Suppressor macrophage (primary cell): ENCODE data around the gene BICD2.

Source experiments
- DNase-seq, 4 experiments: peaks; one replicate each; pipeline ENCODE4 v3.0.0-alpha.2; 2020 to 2022

The BICD2 gene

DNA sequence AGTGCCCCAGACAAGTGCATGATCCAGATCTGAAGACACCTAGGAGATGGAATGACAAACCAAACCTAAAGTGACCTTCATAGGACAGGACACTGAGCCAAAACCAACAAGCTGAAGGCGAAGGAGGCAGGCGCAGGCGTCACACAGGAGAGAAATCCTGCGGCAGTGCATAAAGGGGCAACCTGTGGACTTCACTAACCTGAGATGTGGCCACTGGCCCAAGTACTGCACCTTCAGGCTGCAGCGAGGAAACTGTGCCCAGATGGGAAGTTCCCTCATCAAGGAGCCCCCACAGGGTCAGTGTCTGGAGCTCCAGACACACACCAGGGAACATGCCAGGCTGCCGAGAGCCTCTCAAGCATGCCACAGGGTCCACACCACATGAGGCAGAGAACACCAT is 98.4 kb downstream of the BICD2 start:
- no peak for DNase-seq

DNA sequence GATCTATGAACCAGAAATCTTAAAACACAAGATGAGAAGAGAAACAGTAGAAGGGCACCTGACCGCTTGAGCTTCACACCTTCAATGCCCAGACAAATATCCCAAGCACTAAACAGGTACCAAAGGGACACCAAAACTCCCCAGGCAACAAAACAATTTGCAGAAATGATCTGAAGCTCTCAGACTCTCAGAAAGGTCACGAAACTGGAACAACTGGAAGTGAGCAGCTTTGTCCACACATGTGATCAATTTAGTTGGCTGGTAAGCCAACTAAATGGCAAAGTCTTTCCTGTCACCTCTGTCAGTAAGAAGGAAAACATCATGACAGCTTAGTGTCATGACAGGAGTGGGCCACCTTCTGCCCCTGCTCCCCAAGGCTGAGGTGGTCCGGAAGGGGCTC is 98.8 kb downstream of the BICD2 start:
- DNase-seq = no peak

DNA sequence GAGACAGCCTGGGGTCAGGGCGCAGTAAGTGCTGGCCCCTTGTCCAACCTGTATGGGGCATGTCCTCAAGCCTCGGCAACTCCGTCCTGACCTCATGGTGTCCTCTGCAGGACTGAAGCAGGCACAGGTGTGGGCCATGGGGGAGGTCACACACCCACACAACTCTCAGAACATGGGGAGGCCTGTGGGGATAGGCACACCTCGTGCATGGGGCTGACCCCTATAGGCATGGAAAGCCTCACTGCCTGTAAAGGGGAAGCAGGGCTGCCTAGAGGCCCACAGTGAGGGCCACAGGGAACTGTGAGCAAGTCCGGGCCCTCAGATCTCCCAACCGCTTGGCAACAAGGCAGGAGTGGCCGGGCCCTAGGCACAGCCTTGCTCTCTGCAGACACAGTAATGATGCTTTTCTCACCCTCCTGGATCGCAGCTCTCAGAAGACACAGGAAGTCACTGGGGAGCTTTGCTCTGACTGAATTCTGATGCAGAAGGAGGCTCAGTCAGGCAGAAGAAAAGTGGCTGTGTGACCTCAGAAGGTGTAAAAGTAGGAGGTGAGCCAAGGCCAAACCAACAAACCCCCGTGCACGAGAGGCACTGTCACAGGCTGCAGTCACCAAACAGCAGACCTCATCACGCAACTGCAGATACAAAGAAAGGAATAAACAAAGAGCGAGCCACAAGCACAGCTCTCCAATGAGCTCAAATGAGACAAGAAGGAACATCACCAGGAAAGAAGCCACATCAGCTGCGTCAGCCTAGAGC is 100.1 kb downstream of the BICD2 start:
- DNase-seq = no peak

DNA sequence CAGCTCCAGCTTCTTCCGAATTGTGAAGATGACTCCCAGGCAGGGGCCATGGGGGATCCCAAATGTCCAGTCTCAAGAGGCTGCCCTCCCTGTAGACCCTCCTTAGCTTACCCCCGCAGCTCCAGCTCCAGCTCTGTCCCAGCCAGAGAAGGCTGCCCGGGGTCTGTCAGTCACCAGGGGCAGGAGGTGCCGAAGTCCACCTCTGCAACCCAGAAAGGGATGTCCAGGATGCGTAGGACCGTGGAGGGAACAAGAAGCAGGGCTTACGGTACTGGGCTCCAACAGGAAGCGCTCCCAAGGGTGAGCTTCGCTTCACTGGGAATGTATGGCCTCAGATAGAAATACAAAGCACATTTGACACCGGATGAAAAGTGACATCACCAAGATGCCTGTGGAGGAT is 100.7 kb downstream of the BICD2 start:
- DNase-seq = no peak

DNA sequence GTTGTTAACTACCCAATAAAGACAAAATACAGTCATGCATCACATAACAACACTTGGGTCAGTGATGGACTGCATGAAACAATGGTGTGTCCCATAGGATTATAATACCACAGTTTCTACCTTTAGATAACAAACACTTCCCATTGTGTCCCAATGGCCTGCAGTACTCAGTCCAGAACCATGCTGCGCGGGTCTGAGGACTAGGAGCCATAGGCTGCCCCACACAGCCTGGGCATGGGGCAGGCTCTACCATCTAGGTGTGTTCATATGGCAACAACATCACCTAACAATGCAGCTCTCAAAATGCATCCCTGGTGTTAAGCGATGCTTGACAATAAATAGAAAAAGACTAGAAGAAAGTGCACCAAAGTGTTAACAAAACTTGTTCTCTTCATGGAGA is 101.5 kb downstream of the BICD2 start:
- no peak for DNase-seq

DNA sequence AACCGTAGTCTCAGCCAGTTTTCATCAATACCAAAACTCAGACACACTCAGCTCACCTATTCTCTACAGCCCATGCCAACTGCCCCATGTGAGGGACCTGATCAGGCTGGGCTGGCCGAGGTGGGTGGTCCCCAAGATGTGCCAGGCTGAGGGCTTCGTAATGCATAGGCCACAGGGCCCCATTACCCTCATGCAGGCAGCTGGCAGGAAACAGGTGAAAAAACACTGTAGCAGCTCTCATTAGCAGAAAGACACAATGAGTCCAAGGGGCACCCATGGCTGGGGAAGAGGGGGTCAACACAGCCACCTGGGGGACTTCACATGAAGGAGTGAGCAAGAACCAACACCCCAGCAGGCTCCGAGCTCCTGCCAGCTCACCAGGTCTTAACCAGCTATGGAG is 102.9 kb downstream of the BICD2 start:
- DNase-seq = no peak
